HEK293 (cell line): ENCODE measurements around the gene PHLDB2.

Experiments
- SP3 ChIP-seq: fragments of 450-650 bp; formaldehyde crosslinking; IDR thresholded peaks from 2 replicates; pipeline ENCODE4 v1.5.1; 2016; ENCODE audit warnings: missing biosample characterization, missing genetic modification characterization
- ZNF19 ChIP-seq: fragments of 450-650 bp; formaldehyde crosslinking; IDR thresholded peaks from 2 replicates; pipeline ENCODE4; 2016; ENCODE audit warnings: missing biosample characterization, missing genetic modification characterization, low read depth
- ZNF24 ChIP-seq: fragments of 450-650 bp; formaldehyde crosslinking; IDR thresholded peaks from 2 replicates; pipeline ENCODE4 v1.5.1; 2016; ENCODE audit warnings: missing biosample characterization, missing genetic modification characterization
- ZNF785 ChIP-seq: fragments of 450-650 bp; formaldehyde crosslinking; IDR thresholded peaks from 2 replicates; pipeline ENCODE4 v1.5.1; 2016; ENCODE audit warnings: missing biosample characterization, missing genetic modification characterization
- TF ChIP-seq, protein P1 (sequence below): fragments of 450-650 bp; formaldehyde crosslinking; IDR thresholded peaks from 2 replicates; pipeline ENCODE4 v1.5.1; 2016; ENCODE audit warnings: missing biosample characterization, missing genetic modification characterization
- TF ChIP-seq, protein P2 (sequence below): fragments of 450-650 bp; formaldehyde crosslinking; IDR thresholded peaks from 2 replicates; pipeline ENCODE4 v1.5.1; 2016; ENCODE audit warnings: missing biosample characterization, missing genetic modification characterization
- TF ChIP-seq, protein P3 (sequence below): fragments of 450-650 bp; formaldehyde crosslinking; IDR thresholded peaks from 2 replicates; pipeline ENCODE4 v1.5.1; 2016; ENCODE audit warnings: missing biosample characterization, missing genetic modification characterization

GRCh38 chr3:111970376-111970775, 111.3 kb downstream of the PHLDB2 start:
- TF ChIP-seq, protein P1, sequence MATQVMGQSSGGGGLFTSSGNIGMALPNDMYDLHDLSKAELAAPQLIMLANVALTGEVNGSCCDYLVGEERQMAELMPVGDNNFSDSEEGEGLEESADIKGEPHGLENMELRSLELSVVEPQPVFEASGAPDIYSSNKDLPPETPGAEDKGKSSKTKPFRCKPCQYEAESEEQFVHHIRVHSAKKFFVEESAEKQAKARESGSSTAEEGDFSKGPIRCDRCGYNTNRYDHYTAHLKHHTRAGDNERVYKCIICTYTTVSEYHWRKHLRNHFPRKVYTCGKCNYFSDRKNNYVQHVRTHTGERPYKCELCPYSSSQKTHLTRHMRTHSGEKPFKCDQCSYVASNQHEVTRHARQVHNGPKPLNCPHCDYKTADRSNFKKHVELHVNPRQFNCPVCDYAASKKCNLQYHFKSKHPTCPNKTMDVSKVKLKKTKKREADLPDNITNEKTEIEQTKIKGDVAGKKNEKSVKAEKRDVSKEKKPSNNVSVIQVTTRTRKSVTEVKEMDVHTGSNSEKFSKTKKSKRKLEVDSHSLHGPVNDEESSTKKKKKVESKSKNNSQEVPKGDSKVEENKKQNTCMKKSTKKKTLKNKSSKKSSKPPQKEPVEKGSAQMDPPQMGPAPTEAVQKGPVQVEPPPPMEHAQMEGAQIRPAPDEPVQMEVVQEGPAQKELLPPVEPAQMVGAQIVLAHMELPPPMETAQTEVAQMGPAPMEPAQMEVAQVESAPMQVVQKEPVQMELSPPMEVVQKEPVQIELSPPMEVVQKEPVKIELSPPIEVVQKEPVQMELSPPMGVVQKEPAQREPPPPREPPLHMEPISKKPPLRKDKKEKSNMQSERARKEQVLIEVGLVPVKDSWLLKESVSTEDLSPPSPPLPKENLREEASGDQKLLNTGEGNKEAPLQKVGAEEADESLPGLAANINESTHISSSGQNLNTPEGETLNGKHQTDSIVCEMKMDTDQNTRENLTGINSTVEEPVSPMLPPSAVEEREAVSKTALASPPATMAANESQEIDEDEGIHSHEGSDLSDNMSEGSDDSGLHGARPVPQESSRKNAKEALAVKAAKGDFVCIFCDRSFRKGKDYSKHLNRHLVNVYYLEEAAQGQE = no peak
- TF ChIP-seq ZNF19 (no peak), ZNF785 (no peak), ZNF24 (tag by site-specific recombination) (no peak), SP3 (tag by site-specific recombination) (no peak)
- TF ChIP-seq, protein P2, sequence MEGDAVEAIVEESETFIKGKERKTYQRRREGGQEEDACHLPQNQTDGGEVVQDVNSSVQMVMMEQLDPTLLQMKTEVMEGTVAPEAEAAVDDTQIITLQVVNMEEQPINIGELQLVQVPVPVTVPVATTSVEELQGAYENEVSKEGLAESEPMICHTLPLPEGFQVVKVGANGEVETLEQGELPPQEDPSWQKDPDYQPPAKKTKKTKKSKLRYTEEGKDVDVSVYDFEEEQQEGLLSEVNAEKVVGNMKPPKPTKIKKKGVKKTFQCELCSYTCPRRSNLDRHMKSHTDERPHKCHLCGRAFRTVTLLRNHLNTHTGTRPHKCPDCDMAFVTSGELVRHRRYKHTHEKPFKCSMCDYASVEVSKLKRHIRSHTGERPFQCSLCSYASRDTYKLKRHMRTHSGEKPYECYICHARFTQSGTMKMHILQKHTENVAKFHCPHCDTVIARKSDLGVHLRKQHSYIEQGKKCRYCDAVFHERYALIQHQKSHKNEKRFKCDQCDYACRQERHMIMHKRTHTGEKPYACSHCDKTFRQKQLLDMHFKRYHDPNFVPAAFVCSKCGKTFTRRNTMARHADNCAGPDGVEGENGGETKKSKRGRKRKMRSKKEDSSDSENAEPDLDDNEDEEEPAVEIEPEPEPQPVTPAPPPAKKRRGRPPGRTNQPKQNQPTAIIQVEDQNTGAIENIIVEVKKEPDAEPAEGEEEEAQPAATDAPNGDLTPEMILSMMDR = no peak
- TF ChIP-seq, protein P3, sequence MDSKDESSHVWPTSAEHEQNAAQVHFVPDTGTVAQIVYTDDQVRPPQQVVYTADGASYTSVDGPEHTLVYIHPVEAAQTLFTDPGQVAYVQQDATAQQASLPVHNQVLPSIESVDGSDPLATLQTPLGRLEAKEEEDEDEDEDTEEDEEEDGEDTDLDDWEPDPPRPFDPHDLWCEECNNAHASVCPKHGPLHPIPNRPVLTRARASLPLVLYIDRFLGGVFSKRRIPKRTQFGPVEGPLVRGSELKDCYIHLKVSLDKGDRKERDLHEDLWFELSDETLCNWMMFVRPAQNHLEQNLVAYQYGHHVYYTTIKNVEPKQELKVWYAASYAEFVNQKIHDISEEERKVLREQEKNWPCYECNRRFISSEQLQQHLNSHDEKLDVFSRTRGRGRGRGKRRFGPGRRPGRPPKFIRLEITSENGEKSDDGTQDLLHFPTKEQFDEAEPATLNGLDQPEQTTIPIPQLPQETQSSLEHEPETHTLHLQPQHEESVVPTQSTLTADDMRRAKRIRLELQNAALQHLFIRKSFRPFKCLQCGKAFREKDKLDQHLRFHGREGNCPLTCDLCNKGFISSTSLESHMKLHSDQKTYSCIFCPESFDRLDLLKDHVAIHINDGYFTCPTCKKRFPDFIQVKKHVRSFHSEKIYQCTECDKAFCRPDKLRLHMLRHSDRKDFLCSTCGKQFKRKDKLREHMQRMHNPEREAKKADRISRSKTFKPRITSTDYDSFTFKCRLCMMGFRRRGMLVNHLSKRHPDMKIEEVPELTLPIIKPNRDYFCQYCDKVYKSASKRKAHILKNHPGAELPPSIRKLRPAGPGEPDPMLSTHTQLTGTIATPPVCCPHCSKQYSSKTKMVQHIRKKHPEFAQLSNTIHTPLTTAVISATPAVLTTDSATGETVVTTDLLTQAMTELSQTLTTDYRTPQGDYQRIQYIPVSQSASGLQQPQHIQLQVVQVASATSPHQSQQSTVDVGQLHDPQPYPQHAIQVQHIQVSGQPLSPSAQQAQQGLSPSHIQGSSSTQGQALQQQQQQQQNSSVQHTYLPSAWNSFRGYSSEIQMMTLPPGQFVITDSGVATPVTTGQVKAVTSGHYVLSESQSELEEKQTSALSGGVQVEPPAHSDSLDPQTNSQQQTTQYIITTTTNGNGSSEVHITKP = no peak
